T1000 (cell line): ENCODE data around the gene STMND1.

Source experiments
- DNase-seq: peaks from one replicate; lab custom pipeline; 2025; ENCODE audit warnings: mixed read lengths; lab: John Stamatoyannopoulos, UW

STMND1 gene

DNA sequence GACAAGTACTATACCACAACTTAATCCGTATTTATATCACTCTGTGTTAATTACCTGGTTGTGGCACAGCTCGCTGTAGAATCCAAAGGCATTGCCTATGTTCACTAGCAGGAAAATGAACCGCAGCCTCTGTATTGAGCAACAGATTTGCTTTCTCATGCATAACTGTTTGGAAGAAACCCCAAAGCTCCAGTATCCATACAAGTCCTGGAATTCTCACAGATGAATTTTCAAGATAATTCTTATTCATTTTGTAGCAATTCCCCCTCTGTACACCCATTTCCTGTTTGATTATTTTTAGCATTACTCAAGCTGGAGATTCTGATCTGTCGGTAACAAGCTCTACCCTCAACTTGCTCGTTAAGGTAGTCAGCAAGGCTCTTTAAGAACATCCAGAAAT is 63.5 kb downstream of the STMND1 start:
- no peak for DNase-seq

DNA sequence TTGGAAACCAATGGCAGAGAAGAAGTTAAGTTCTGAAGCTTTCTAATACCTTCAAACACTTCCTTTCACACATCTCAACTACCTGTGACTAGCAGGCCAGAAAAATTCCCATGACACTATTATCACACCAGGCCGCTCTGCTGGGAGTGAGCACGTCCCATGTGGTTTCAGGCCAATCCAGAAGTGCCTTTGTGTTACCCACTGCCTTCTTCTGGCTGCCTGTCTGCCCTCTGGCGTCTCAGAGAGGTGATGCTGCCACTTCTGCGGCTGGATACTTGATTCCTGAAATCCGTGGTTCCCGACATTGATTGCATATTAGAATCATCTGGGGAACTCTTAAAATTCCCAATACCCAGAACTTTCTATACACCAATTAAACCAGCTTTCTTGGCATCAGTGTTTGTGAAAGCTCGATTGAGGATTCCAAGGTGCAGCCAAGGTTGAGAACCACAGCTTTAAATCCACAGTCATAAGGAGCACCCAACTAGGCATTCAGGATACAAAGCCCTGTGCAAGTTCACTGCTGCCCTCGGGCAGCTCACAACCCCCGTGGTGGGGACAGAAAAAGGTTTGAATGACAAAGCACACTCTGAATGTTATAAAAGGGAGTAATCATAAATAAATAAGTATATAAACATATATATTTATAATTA is 65.6 kb downstream of the STMND1 start:
- no peak for DNase-seq

DNA sequence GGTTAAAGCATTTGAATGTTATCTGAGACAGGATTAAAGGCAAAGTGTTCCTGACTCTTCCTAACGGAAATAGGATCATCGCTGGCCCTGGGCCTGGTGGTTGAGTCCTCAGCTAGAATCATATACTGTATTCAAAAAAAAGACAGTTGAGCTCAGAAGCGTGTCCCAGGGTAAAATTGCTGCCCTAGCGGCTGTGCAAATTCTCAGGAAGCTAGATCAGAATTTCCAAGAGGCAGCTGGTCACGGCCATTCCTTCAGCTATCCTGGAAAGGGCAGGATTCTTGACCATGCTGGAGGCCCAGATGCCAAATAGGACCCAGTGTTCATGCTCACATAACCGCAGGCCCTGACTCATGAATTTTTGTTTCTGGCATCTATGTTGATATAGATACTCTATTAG is 67.4 kb downstream of the STMND1 start:
- no peak for DNase-seq

DNA sequence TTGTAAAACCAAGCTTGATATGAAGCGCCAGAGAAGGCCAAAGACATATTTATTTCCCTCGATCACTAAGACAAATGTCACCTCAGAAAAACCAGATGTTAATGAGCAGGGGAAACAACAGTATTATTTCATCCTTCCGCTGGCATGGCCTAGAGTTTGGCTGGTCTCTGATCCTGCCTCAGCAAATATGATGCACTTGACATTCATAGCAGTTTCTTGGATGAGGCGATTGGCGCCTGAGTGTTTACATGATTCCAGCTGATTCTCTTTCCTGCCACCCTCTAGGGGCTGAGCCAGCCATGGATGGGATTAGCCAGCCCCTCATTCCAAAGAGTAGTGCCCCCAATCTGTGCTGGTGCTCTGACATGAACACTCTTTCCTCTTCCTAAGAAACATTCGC is 67.9 kb downstream of the STMND1 start:
- no peak for DNase-seq

DNA sequence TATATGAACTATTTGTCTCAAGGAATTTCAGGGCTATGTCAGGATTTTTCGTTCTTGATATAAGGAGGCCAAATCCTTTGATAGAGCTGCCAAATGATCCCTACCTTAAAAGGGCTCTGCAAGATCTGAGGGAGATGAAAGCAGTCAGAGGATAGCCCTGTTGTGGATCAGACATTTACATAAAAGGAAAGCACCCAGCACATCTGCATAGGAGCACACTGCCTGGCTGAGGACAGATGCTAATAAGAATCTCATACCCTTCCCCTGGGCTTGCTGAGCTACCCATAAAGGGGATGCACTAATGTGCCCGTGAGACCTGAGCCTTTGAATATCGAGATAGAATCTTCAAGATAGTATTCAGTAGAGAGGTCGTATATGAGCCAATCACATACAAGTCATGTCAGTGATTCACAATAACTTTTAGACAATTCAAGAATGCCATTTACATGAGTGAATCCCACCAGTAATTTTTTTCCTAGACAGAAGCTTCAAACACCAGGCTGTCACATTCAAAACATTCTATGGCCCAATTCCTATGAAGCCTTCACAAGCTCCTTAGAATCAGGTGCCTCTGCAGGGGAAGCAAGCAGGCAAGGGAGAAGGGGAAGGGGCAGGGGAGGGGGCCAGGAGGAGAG is 71.1 kb downstream of the STMND1 start:
- DNase-seq: no peak

DNA sequence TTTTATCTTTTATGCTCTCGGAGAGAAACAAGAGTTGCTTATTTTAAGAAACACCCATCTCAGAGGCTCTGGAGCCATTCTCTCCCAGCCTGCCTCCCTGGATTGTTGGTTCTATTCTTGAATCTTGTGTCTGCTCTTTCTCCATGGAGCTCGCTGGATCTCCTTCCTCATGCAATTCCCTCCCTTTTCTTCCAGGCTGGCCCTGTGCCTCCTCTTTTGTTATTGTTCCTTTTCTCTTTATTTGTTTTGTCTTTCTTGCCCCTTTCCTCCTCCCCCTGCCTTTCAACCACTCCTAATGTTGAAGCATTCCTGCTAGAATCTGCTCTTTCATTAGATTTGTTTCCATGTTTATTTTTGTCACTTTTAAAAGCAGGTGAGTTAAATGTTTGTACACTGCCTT is 76.5 kb downstream of the STMND1 start:
- no peak for DNase-seq

DNA sequence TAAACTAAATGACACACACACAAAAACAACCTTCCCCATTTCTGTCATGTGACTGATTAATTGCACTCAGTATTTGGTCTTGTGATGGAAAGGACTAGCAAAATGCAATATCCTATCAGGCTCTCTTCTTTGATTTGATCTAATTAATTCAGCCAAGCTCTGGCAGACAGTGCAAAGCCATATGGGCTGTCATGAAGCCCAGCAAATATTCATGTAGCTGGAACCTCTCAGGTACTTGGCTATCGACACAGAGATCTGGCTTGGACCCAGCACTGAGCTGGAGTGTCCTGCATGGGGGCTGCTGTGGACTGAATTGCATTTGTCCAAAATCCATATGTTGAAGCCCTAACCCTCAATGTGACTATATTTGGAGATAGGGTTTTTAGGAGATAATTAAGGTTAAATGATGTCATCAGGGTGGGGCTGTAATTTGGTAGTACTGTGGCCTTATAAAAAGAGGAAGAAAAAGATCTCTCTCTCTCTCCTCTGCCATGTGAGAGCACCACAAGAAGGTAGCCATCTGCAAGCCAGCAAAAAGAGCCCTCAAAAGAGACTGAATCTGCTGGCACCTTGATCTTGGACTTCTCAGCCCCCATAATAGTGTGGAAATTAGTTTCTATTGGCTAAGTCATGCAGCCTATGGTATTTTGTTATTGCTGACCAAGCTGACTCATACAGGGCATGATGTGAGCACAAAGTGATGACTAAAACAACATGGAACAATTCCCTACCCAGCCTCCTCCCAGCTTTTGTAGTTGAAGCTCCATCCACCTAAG is 77.1 kb downstream of the STMND1 start:
- DNase-seq: peak; percentile 35

DNA sequence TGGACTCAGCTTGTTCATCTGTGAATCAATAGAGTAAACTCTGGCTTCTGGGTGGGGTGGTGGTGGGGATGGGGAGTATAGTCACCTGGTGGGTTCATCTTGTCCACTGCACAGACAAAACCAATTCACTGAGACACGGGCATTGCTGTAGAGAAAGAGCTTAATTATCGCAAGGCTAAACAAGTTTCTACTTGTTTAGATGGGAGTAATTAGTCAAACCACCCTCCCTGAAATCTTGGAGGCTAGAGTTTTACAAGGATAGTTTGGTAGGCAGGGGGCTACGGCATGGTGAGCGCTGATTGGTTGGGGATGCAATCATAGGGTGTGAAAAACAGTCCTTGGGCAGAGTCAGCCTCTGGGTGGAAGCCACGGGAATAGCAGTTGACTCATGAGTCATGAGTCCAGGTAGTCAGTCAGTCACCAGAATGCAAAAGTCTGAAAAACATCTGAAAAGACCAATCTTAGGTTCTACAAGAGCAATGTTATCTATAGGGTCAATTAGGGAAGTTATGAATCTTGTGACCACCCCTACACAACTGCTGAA is 77.8 kb downstream of the STMND1 start:
- DNase-seq: peak; percentile 35
